Activated T-helper 1 cell treated with anti-CD3 and anti-CD28 coated beads, Interleukin-12 subunit alpha, Interleukin-12 subunit beta, Interleukin-2, Interleukin-4 antibody, amounts not matched to agents 30 ng/mL and 10 ng/mL and 1 ng/mL, durations not matched to agents 14 hours and 24 hours and 36 hours (primary cell): ENCODE data around the gene CUBN. TPM values are rescaled to one million over a fixed set of nuclear protein-coding genes. Genes with fewer than 3 reads are reported as not detected.

Experiments
- DNase-seq: peaks from one replicate; pipeline ENCODE4 v3.0.0; 2021; ENCODE audit warnings: low spot score
- H3K27ac Mint-ChIP-seq: one replicate; pipeline ENCODE4 v1.8.0; 2021; ENCODE audit warnings: mild to moderate bottlenecking, mixed read lengths
- H3K27me3 Mint-ChIP-seq: one replicate; pipeline ENCODE4 v1.8.0; 2022; ENCODE audit warnings: mild to moderate bottlenecking, moderate library complexity, mixed read lengths; ENCODE audit not compliant: insufficient read depth
- H3K36me3 Mint-ChIP-seq: one replicate; pipeline ENCODE4 v1.8.0; 2021; ENCODE audit warnings: low read depth, mixed read lengths
- H3K4me1 Mint-ChIP-seq: one replicate; pipeline ENCODE4 v1.8.0; 2021; ENCODE audit warnings: low read depth, mixed read lengths
- H3K4me3 Mint-ChIP-seq: one replicate; pipeline ENCODE4 v1.8.0; 2021; ENCODE audit warnings: mild to moderate bottlenecking, moderate library complexity, mixed read lengths
- H3K9me3 Mint-ChIP-seq: one replicate; pipeline ENCODE4 v1.8.0; 2021; ENCODE audit warnings: mixed read lengths
- intact Hi-C: fragments of 100-400 bp; cut with micrococcal nuclease; formaldehyde crosslinking; loops from one replicate; pipeline ENCODE4 v1.15.1; 2024
- total RNA-seq: library from RNA; stranded (reverse); gene quantifications from 2 replicates; pipeline ENCODE4 v1.2.3, GENCODE V29; 2022

The CUBN gene
- total RNA-seq, 1 donor from 2014 or later = 0.21 TPM

- no peak overlapping the region for H3K27ac Mint-ChIP-seq
- H3K4me3 Mint-ChIP-seq = no peak overlapping the region
- no peaks in the 10 kb centered on the region for H3K27me3 Mint-ChIP-seq
- peaks cover 7% of the 10 kb centered on the region for H3K4me1 Mint-ChIP-seq
- H3K36me3 Mint-ChIP-seq = peaks cover 3% of the 10 kb centered on the region
- no peak for DNase-seq
- no peaks in the 10 kb centered on the region for H3K9me3 Mint-ChIP-seq
- intact Hi-C loops = no loop called here
These were observed 15.6 kb downstream of the CUBN start for GRCh38 chr10:17113889-17114540.

- intact Hi-C loops = no loop called here
- H3K27ac Mint-ChIP-seq = no peak overlapping the region
- H3K4me1 Mint-ChIP-seq = peaks cover 7% of the 10 kb centered on the region
- no peak overlapping the region for H3K4me3 Mint-ChIP-seq
- no peak for DNase-seq
- no peaks in the 10 kb centered on the region for H3K9me3 Mint-ChIP-seq
- H3K27me3 Mint-ChIP-seq = no peaks in the 10 kb centered on the region
- peaks cover 3% of the 10 kb centered on the region for H3K36me3 Mint-ChIP-seq
These were observed 16.3 kb downstream of the CUBN start for GRCh38 chr10:17113346-17113745.

GRCh38 chr10:17112566-17112965 is 17.0 kb downstream of the CUBN start:
- H3K27me3 Mint-ChIP-seq = no peaks in the 10 kb centered on the region
- H3K27ac Mint-ChIP-seq = no peak overlapping the region
- no peaks in the 10 kb centered on the region for H3K9me3 Mint-ChIP-seq
- DNase-seq = no peak
- intact Hi-C loops = no loop called here
- H3K36me3 Mint-ChIP-seq = peaks cover 3% of the 10 kb centered on the region
- peaks cover 7% of the 10 kb centered on the region for H3K4me1 Mint-ChIP-seq
- H3K4me3 Mint-ChIP-seq = no peak overlapping the region

- H3K27me3 Mint-ChIP-seq = no peaks in the 10 kb centered on the region
These were observed 20.0 kb downstream of the CUBN start for GRCh38 chr10:17109475-17110207.

GRCh38 chr10:17109046-17109445 is 20.6 kb downstream of the CUBN start:
- intact Hi-C loops = no loop called here
- Mint-ChIP-seq H3K36me3 (peaks cover 3% of the 10 kb centered on the region), H3K4me3 (no peak overlapping the region), H3K27me3 (no peaks in the 10 kb centered on the region), H3K4me1 (no peaks in the 10 kb centered on the region), H3K9me3 (no peaks in the 10 kb centered on the region), H3K27ac (no peak overlapping the region)
- DNase-seq = no peak

More at GRCh38 chr10:17109475-17110207, 20.0 kb downstream of the CUBN start:
- Mint-ChIP-seq H3K4me1 (no peaks in the 10 kb centered on the region), H3K4me3 (no peak overlapping the region), H3K9me3 (no peaks in the 10 kb centered on the region), H3K36me3 (peaks cover 3% of the 10 kb centered on the region), H3K27ac (no peak overlapping the region)
- no peak for DNase-seq
- intact Hi-C loops = no loop called here

- Mint-ChIP-seq H3K27me3 (no peaks in the 10 kb centered on the region), H3K4me3 (no peak overlapping the region), H3K27ac (no peak overlapping the region), H3K9me3 (no peaks in the 10 kb centered on the region), H3K36me3 (peaks cover 3% of the 10 kb centered on the region), H3K4me1 (no peaks in the 10 kb centered on the region)
- no peak for DNase-seq
- intact Hi-C loops = no loop called here
These were observed 22.6 kb downstream of the CUBN start for GRCh38 chr10:17106991-17107390.

- Mint-ChIP-seq H3K36me3 (peaks cover under 1% of the 10 kb centered on the region), H3K4me3 (no peak overlapping the region), H3K9me3 (no peaks in the 10 kb centered on the region), H3K27ac (no peak overlapping the region), H3K27me3 (no peaks in the 10 kb centered on the region), H3K4me1 (no peaks in the 10 kb centered on the region)
- no peak for DNase-seq
- intact Hi-C loops = no loop called here
These were observed 27.7 kb downstream of the CUBN start for GRCh38 chr10:17101910-17102266.

- no peak overlapping the region for H3K27ac Mint-ChIP-seq
These were observed 28.2 kb downstream of the CUBN start for GRCh38 chr10:17101257-17101909.

GRCh38 chr10:17100586-17100985 is 29.0 kb downstream of the CUBN start:
- Mint-ChIP-seq H3K36me3 (peaks cover 2% of the 10 kb centered on the region), H3K27me3 (peaks cover 2% of the 10 kb centered on the region), H3K9me3 (no peaks in the 10 kb centered on the region), H3K4me1 (no peaks in the 10 kb centered on the region), H3K4me3 (no peak overlapping the region), H3K27ac (no peak overlapping the region)
- intact Hi-C loops = no loop called here
- DNase-seq = no peak

More at GRCh38 chr10:17101257-17101909, 28.2 kb downstream of the CUBN start:
- Mint-ChIP-seq H3K9me3 (no peaks in the 10 kb centered on the region), H3K27me3 (no peaks in the 10 kb centered on the region), H3K36me3 (peaks cover 2% of the 10 kb centered on the region), H3K4me3 (no peak overlapping the region), H3K4me1 (no peaks in the 10 kb centered on the region)
- intact Hi-C loops = no loop called here
- DNase-seq = no peak

GRCh38 chr10:17098012-17098411 is 31.6 kb downstream of the CUBN start:
- H3K4me3 Mint-ChIP-seq = no peak overlapping the region
- peaks cover 6% of the 10 kb centered on the region for H3K9me3 Mint-ChIP-seq
- DNase-seq = no peak
- peaks cover 4% of the 10 kb centered on the region for H3K36me3 Mint-ChIP-seq
- peaks cover 2% of the 10 kb centered on the region for H3K27me3 Mint-ChIP-seq
- H3K4me1 Mint-ChIP-seq = no peaks in the 10 kb centered on the region
- intact Hi-C loops = no loop called here
- no peak overlapping the region for H3K27ac Mint-ChIP-seq

- H3K36me3 Mint-ChIP-seq = peaks cover 4% of the 10 kb centered on the region
- peaks cover 6% of the 10 kb centered on the region for H3K9me3 Mint-ChIP-seq
- no peak for DNase-seq
- H3K4me3 Mint-ChIP-seq = no peak overlapping the region
- peaks cover 11% of the 10 kb centered on the region for H3K4me1 Mint-ChIP-seq
- no peak overlapping the region for H3K27ac Mint-ChIP-seq
- intact Hi-C loops = no loop called here
- peaks cover 2% of the 10 kb centered on the region for H3K27me3 Mint-ChIP-seq
These were observed 34.8 kb downstream of the CUBN start for GRCh38 chr10:17094844-17095243.

- Mint-ChIP-seq H3K9me3 (peaks cover 6% of the 10 kb centered on the region), H3K4me1 (peaks cover 11% of the 10 kb centered on the region), H3K27me3 (peaks cover 2% of the 10 kb centered on the region), H3K36me3 (peaks cover 4% of the 10 kb centered on the region), H3K27ac (no peak overlapping the region), H3K4me3 (no peak overlapping the region)
- intact Hi-C loops = no loop called here
- DNase-seq = no peak
These were observed 36.4 kb downstream of the CUBN start for GRCh38 chr10:17092986-17093803.
